ENCODE results near the gene TMEM25.

The TMEM25 gene

GRCh38 chr11:118572061-118572980 lies 41.3 kb downstream of the TMEM25 start, which contains the start of gene ARCN1 (continued):
- TF ChIP-seq PRDM2 (tag by site-specific recombination; IDR thresholded peaks at IDR 0.05; ENCODE audit: borderline replicate concordance) (no peak), MZF1 (tag by site-specific recombination; IDR thresholded peaks at IDR 0.05; ENCODE audit: borderline replicate concordance) (no peak), ZNF555 (tag by site-specific recombination; conservative IDR thresholded peaks at IDR 0.05) (no peak), KLF9 (tag by site-specific recombination; IDR thresholded peaks at IDR 0.05; ENCODE audit: low read depth) (peak; percentile 67), GLI4 (tag by site-specific recombination; IDR thresholded peaks at IDR 0.05) (no peak), ZNF501 (tag by site-specific recombination; IDR thresholded peaks at IDR 0.05) (no peak), ZFP37 (tag by site-specific recombination; IDR thresholded peaks at IDR 0.05) (0 out of 2 replicates have a peak, but pooled peaks have one; percentile 58), ZNF530 (tag by site-specific recombination; IDR thresholded peaks at IDR 0.05; ENCODE audit: low read depth) (no peak), KLF7 (tag by site-specific recombination; IDR thresholded peaks at IDR 0.05; ENCODE audit: borderline replicate concordance) (no peak), FEZF1 (tag by site-specific recombination; IDR thresholded peaks at IDR 0.05) (no peak), AEBP2 (tag by site-specific recombination; IDR thresholded peaks at IDR 0.05; ENCODE audit: borderline replicate concordance) (no peak), ZNF488 (tag by site-specific recombination; IDR thresholded peaks at IDR 0.05) (no peak), ZNF274 (IDR thresholded peaks at IDR 0.05; ENCODE audit: low read length) (no peak), ZNF274 (tag by site-specific recombination; IDR thresholded peaks at IDR 0.05; ENCODE audit: borderline replicate concordance) (no peak), ZNF324 (tag by site-specific recombination; IDR thresholded peaks at IDR 0.05) (no peak), ZIC2 (tag by site-specific recombination; IDR thresholded peaks at IDR 0.05) (no peak), ZFP69B (tag by site-specific recombination; IDR thresholded peaks at IDR 0.05) (no peak), ZSCAN18 (tag by site-specific recombination; IDR thresholded peaks at IDR 0.05) (no peak), ZNF510 (tag by site-specific recombination; IDR thresholded peaks at IDR 0.05; ENCODE audit: insufficient replicate concordance) (no peak), ZNF433 (tag by site-specific recombination; IDR thresholded peaks at IDR 0.05; ENCODE audit: low read depth) (no peak), ZNF600 (tag by site-specific recombination; IDR thresholded peaks at IDR 0.05) (peak; percentile 15), PRDM10 (tag by site-specific recombination; IDR thresholded peaks at IDR 0.05) (peak; percentile 82), HOXC10 (CRISPR knock-in tag; IDR thresholded peaks at IDR 0.05) (no peak), YY1 (tag by site-specific recombination; IDR thresholded peaks at IDR 0.05) (peak; percentile 40; the same call in 1 of the 2 replicates), ZXDB (tag by site-specific recombination; IDR thresholded peaks at IDR 0.05) (peak; percentile 79)

All from HEK293 (cell line).